ENCODE results near the gene IL22RA1.

The IL22RA1 gene

DNA sequence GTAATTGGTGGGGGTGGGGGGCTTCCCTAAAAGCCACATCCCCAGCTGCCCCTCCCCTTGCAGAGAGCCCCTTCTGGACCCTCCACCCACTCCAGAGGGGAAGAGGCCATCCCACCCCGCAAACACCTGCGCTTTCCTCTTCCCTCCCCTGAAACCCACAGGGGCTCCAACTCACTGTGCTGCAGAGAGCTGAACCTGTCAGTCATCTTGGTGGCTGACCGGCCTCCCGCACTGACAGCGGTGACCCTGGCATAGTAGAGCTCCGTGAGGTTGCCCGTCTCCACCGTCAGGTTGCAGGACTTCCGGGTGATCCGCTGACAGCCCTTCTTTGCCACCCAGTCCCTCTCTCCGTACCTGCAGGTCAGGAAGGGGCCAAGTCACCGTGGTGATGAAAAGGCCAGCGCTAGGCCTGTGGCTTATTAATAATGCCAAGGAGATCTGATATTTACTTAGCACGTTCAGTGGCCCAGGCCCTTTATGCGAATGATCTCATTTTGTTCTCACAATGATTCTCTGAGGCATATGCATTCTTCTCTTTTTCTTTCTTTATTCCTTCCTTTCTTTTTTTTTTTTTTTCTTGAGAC is 5.9 kb downstream of the IL22RA1 start:
- FAIRE-seq: no peak

DNA sequence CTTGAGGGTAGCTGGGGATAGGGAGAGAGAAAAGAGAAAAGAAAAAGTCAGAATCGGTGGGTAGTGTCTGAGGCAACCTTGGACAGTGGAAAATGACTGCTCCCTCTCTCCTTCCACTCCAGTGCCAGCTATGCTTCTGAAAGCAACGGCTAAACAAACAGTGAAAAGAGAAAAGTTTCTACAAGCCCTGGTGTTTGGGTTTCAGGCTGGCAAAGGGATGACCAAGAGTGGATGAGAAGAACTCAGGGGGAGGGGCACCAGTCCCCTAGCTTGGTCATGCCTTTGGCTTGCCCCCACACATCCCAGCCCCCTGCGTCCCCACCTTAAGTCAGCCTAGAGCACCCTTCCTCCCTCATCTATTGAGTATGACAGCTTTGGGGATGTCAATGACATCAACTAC is 8.6 kb downstream of the IL22RA1 start:
- no peak for FAIRE-seq

DNA sequence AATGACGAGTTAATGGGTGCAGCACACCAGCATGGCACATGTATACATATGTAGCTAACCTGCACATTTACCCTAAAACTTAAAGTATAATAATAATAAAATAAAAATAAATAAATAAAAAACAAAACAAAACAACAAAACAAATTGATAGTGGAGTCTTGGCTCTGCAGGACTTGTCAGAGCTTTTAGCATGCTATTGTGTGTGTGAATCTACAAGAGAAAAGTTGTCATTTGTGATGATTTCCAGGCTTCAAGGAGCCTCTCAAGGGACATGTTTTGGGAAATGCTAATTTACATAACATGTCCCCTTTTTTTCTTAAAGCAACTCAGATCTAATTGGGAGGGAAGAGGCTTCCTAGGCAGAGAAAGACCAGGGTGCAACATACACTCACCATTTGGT is 9.1 kb downstream of the IL22RA1 start:
- FAIRE-seq: no peak

GRCh38 chr1:24130385-24130784 is 12.6 kb downstream of the IL22RA1 start:
- FAIRE-seq: no peak

- FAIRE-seq: no peak
Measured at GRCh38 chr1:24127801-24128363, 15.1 kb downstream of the IL22RA1 start.

- no peak for FAIRE-seq
Measured at GRCh38 chr1:24127134-24127800, 15.7 kb downstream of the IL22RA1 start.

DNA sequence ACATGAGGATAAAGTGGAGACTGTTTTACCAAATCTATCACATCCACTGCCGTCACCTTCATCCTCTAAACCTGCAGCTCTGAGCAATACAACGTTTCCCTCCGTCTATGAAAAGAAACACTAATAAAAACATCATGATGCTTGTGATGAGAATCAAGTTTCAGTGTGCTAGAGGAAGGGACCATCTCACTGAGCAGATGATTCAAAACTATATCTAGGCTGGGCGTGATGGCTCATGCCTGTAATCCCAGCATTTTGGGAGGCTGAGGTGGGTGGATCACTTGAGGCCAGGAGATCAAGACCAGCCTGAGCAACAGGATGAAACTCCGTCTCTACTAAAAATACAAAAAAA is 16.3 kb downstream of the IL22RA1 start:
- FAIRE-seq: no peak

DNA sequence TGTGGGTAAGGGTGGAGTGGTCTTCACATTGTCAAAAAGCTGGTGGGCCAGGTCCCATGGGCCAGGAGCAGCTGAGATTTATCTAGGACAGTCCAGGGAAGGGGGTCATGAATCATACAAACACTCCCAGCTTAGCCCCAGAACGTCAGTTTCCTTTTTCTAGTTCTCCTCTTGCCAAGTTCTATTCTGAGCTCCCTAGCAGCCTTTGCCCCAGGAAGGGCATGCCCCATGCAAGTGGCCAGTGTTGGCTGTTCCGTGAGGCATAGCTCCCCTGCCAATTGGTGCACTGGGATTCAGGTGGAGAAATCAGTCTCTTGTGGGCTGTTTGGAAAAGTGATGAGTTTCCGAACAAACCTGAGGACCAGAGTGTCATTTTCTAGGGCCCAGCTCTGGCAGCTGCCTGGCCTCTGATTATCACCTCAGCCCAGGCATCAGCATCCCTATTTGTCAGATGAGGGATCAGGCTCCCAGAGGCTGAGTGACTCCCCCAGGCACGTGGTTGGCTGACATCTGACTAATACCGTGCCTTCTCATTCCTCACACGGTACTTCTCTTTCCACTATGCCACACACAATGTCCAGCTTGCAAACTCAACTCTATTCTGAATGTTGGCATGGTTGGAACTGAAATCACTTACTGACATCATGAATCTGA is 16.8 kb downstream of the IL22RA1 start:
- no peak for FAIRE-seq

- FAIRE-seq: no peak
Measured at GRCh38 chr1:24125456-24125855, 17.5 kb downstream of the IL22RA1 start.

DNA sequence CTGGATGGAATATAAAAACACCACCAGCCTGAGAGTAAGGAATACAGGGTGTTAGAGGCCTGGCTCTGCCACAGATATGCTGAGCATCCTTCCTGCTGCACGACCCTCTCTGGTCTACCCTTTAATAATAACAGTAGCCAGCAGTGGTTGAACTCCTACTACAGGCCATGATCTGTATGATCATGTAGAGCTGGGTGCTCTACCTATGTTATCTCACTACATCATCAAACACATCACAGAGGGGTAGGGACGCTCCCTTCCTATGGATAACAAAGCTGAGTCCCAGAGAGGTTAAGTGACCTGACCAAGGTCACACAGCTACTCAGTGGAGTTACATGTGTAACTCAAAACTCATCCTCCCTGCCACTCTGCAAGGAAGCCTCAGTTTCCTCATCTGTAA is 18.0 kb downstream of the IL22RA1 start:
- FAIRE-seq: no peak

GRCh38 chr1:24123611-24124010 is 19.3 kb downstream of the IL22RA1 start:
- FAIRE-seq: no peak

GRCh38 chr1:24122776-24123175 is 20.2 kb downstream of the IL22RA1 start:
- FAIRE-seq: no peak

- FAIRE-seq: no peak
Measured at GRCh38 chr1:24121406-24121805, 21.5 kb downstream of the IL22RA1 start.

GRCh38 chr1:24120965-24121364 is 22.0 kb downstream of the IL22RA1 start:
- no peak for FAIRE-seq

- FAIRE-seq: no peak
Measured at GRCh38 chr1:24119859-24120756, 22.8 kb downstream of the IL22RA1 start.

- no peak for FAIRE-seq
Measured at GRCh38 chr1:24119489-24119858, 23.5 kb downstream of the IL22RA1 start.

GRCh38 chr1:24118410-24119242 is 24.3 kb downstream of the IL22RA1 start:
- no peak for FAIRE-seq

- no peak for FAIRE-seq
Measured at GRCh38 chr1:24117722-24118409, 25.1 kb downstream of the IL22RA1 start.

DNA sequence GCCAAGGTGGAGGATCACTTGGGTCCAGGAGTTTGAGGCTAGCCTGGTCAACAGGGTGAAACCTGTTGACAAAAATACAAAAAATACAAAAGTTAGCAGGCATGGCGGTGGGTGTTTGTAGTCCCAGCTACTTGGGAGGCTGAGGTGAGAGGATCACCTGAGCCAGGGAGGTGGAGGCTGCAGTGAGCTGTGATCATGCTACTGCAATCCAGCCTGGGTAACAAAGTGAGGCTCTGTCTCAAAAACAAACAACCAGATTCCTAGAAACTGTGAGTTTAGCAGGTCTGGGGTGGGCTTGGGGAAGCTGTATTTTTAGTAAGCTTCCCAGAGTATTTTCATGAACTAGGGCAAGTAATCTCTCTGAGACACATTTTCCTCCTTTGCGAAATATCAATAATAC is 25.8 kb downstream of the IL22RA1 start:
- FAIRE-seq: no peak

GRCh38 chr1:24114753-24115152 is 28.2 kb downstream of the IL22RA1 start:
- no peak for FAIRE-seq

DNA sequence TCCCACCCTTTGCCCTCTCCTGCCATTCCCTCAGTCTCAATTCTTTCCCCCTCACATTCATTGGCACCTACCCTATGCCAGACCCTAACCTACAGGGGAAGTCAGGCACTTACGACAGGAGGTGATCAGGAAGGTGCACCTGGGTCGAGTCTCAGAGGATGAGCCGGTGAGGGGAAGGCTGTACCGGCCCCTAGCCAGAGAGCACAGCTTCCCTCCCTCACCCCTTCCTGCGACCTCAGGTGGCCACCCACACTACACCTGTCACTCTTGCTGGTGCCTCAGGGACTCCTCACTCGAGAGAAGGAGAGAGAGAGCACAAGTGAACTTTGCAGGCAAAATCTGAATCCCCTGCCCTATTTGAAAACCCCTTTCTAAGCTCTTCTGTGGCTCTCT is 29.3 kb downstream of the IL22RA1 start:
- no peak for FAIRE-seq
